ENCODE data around the gene ANKRD60. TPM values are rescaled to one million over a fixed set of nuclear protein-coding genes. Genes with fewer than 3 reads are reported as not detected.

ANKRD60 gene
- total RNA-seq, 1 donor, result not detected

GRCh38 chr20:58173930-58174707 is 54.3 kb downstream of the ANKRD60 start:
- Histone ChIP-seq H4K20me1 (ENCODE audit: insufficient read depth, low read length) (no peaks in the 10 kb centered on the region), H3K9me3 (ENCODE audit: low read depth, low read length) (no peaks in the 10 kb centered on the region), H2AFZ (ENCODE audit: low read length) (peak overlapping the region; percentile 94), H3K4me2 (ENCODE audit: insufficient read depth, low read length) (peak overlapping the region; percentile 80), H3K4me1 (ENCODE audit: insufficient read depth, low read length) (peaks cover 15% of the 10 kb centered on the region), H3K27ac (ENCODE audit: low read depth, low read length) (peak overlapping the region; percentile 28), H3K36me3 (ENCODE audit: insufficient read depth, low read length) (no peaks in the 10 kb centered on the region), H3K79me2 (ENCODE audit: insufficient read depth, low read length) (no peaks in the 10 kb centered on the region), H3K27me3 (ENCODE audit: insufficient read depth, low read length) (no peaks in the 10 kb centered on the region), H3K4me3 (ENCODE audit: insufficient read depth, low read length) (peak overlapping the region; percentile 66)
- peak; percentile 23 for DNase-seq (ENCODE audit: insufficient read length, low spot score, missing footprints)
- no peak for TF ChIP-seq CTCF (IDR thresholded peaks at IDR 0.05; ENCODE audit: extremely low read depth, low read depth, low read length)

- DNase-seq (ENCODE audit: insufficient read length, low spot score, missing footprints), result peak; percentile 55
- Histone ChIP-seq H3K27me3 (ENCODE audit: insufficient read depth, low read length) (no peaks in the 10 kb centered on the region), H3K9me3 (ENCODE audit: low read depth, low read length) (no peaks in the 10 kb centered on the region), H2AFZ (ENCODE audit: low read length) (no peak overlapping the region), H3K36me3 (ENCODE audit: insufficient read depth, low read length) (no peaks in the 10 kb centered on the region), H3K4me2 (ENCODE audit: insufficient read depth, low read length) (no peak overlapping the region), H3K4me3 (ENCODE audit: insufficient read depth, low read length) (no peak overlapping the region), H3K79me2 (ENCODE audit: insufficient read depth, low read length) (no peaks in the 10 kb centered on the region), H3K27ac (ENCODE audit: low read depth, low read length) (no peak overlapping the region), H3K4me1 (ENCODE audit: insufficient read depth, low read length) (peaks cover 14% of the 10 kb centered on the region), H4K20me1 (ENCODE audit: insufficient read depth, low read length) (no peaks in the 10 kb centered on the region)
- no peak for TF ChIP-seq CTCF (IDR thresholded peaks at IDR 0.05; ENCODE audit: extremely low read depth, low read depth, low read length)
Observed at GRCh38 chr20:58173091-58173490, 55.4 kb downstream of the ANKRD60 start.

GRCh38 chr20:58171796-58172425 is 56.5 kb downstream of the ANKRD60 start:
- Histone ChIP-seq H3K79me2 (ENCODE audit: insufficient read depth, low read length) (no peaks in the 10 kb centered on the region), H3K9me3 (ENCODE audit: low read depth, low read length) (no peaks in the 10 kb centered on the region), H3K27ac (ENCODE audit: low read depth, low read length) (no peak overlapping the region), H3K4me2 (ENCODE audit: insufficient read depth, low read length) (no peak overlapping the region), H4K20me1 (ENCODE audit: insufficient read depth, low read length) (no peaks in the 10 kb centered on the region), H3K4me3 (ENCODE audit: insufficient read depth, low read length) (no peak overlapping the region), H3K27me3 (ENCODE audit: insufficient read depth, low read length) (no peaks in the 10 kb centered on the region), H2AFZ (ENCODE audit: low read length) (no peak overlapping the region), H3K36me3 (ENCODE audit: insufficient read depth, low read length) (no peaks in the 10 kb centered on the region), H3K4me1 (ENCODE audit: insufficient read depth, low read length) (peaks cover 14% of the 10 kb centered on the region)
- TF ChIP-seq CTCF (IDR thresholded peaks at IDR 0.05; ENCODE audit: extremely low read depth, low read depth, low read length), result no peak
- no peak for DNase-seq (ENCODE audit: insufficient read length, low spot score, missing footprints)

GRCh38 chr20:58169450-58169849 is 59.0 kb downstream of the ANKRD60 start:
- TF ChIP-seq CTCF (IDR thresholded peaks at IDR 0.05; ENCODE audit: extremely low read depth, low read depth, low read length), result no peak

More at GRCh38 chr20:58169450-58169849, 59.0 kb downstream of the ANKRD60 start:
- H3K4me2 ChIP-seq (ENCODE audit: insufficient read depth, low read length), result no peak overlapping the region
- H3K9me3 ChIP-seq (ENCODE audit: low read depth, low read length), result no peaks in the 10 kb centered on the region
- DNase-seq (ENCODE audit: insufficient read length, low spot score, missing footprints), result peak; percentile 93
- no peaks in the 10 kb centered on the region for H3K27me3 ChIP-seq (ENCODE audit: insufficient read depth, low read length)
- no peaks in the 10 kb centered on the region for H3K79me2 ChIP-seq (ENCODE audit: insufficient read depth, low read length)
- H3K4me3 ChIP-seq (ENCODE audit: insufficient read depth, low read length), result no peak overlapping the region
- no peaks in the 10 kb centered on the region for H3K36me3 ChIP-seq (ENCODE audit: insufficient read depth, low read length)
- no peak overlapping the region for H3K27ac ChIP-seq (ENCODE audit: low read depth, low read length)
- peaks cover 4% of the 10 kb centered on the region for H3K4me1 ChIP-seq (ENCODE audit: insufficient read depth, low read length)
- H2AFZ ChIP-seq (ENCODE audit: low read length), result no peak overlapping the region
- H4K20me1 ChIP-seq (ENCODE audit: insufficient read depth, low read length), result no peaks in the 10 kb centered on the region
